Activated effector memory CD4-positive, alpha-beta T cell treated with anti-CD3 and anti-CD28 coated beads, Interleukin-2, amount 50 U/mL, for 16 hours (primary cell): ENCODE data around the gene CCDC93.

Experiments
- DNase-seq: peaks from one replicate; pipeline ENCODE4 v3.0.0-alpha.2; 2020

The CCDC93 gene, protein sequence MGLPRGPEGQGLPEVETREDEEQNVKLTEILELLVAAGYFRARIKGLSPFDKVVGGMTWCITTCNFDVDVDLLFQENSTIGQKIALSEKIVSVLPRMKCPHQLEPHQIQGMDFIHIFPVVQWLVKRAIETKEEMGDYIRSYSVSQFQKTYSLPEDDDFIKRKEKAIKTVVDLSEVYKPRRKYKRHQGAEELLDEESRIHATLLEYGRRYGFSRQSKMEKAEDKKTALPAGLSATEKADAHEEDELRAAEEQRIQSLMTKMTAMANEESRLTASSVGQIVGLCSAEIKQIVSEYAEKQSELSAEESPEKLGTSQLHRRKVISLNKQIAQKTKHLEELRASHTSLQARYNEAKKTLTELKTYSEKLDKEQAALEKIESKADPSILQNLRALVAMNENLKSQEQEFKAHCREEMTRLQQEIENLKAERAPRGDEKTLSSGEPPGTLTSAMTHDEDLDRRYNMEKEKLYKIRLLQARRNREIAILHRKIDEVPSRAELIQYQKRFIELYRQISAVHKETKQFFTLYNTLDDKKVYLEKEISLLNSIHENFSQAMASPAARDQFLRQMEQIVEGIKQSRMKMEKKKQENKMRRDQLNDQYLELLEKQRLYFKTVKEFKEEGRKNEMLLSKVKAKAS

DNA sequence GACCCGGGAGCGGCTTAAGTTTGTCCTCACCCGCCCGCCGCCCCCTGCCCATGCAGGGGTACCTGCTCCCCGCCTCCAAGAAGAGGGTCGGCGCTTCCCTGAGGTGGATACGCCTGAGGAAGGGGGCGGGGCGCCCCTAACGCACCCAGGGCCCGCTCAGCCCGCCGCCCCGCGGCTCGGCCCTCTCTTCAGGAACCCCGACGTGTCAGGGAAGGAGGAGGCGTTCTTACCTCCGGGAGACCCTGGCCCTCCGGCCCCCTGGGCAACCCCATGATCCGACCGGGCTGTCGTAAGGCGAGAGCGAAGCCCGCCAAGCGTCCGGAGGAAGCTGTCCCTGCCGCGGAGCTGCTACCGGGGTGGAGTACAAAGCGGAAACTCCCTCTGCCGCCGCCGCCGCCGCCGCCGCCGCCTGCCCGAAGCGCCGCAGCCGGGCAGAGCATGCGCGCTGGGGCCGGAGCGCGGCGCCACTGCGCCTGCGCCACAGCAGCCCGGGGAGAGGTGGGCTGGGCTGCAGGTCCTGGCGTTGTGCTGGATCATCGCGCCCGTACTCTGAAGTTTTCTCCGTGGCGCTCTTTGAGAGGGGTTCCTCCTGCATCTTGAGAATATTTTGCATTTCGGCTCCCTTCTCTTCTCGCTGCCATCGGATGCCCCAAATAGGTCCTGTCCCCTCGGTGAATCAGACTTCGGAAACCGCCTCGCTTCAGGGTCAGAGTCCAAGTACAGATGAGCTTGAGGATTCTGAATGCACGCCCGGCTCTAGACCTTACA, at the start of gene CCDC93:
Gene CCDC93, minus strand, starts transcription at position 347 of the 768 bp plus-strand sequence. Its CDS starts 75 bp downstream, at position 272.
- peak; percentile 95 for DNase-seq

DNA sequence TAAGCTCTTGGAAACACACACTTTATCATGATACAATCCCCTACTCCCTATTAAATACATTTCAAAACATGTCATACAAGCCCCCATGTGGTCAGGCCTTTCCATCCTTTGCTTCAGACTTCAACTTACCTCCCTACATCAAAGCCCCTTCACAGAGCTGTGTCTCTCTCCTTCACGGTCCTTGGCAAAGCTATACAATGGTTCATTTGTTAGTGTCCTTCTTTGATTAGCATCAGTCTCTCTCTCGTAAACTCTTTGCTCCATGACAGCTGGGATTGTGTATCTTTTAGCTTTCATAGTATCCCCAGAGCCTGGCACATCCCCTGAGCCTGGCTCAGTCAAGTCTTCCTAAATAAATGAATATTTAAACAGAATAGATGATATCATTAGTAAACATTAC, 48.8 kb upstream of the CCDC93 start:
- DNase-seq = no peak

- no peak for DNase-seq
These were observed 48.2 kb upstream of the CCDC93 start for GRCh38 chr2:118062048-118062447.

GRCh38 chr2:118061135-118061955, 47.5 kb upstream of the CCDC93 start:
- DNase-seq = no peak

DNA sequence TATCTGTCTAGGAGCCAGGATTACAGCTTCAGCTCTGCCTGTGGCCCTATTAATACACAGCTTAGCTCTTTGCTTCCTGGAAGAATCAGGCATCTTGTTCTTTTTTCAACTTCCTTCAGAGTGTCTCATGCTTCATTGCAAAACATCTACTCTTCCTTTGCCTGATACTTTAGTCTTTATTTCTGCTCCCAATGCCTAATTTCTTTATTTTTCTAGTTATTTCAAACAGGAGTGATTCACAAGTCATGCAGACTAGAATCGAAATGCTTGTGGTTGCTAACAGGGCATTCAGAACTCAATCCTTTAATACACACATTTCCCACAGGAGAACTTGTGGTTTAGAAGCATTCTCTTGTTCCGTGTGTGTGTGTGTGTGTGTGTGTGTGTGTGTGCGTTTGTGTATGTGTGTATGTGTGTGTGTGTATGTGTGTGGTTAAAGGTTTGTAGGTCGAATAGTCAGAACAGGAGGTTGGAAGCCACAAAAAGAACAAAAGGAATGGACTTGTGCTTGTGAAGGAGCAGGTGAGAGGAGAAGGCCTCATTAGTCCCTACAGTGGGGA, 46.1 kb upstream of the CCDC93 start:
- no peak for DNase-seq

DNA sequence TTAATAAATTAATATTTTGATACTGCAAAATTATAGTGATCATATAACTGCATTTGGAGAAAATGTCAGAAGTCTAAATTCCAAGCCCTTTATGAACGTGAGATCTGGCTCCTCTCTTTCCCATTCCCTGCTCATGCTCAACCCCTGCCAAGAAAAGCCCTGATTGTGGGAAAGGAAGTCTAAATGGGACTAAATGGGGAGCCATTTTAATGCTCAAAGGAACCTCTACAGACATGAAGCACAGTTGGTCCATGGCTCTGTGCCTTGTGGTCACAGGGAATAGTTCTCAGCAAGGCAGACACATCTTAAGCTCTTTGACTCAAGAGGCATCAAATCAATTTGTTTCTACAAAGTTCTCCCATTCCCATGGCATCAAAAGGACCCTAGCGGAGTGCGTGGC, 45.1 kb upstream of the CCDC93 start:
- no peak for DNase-seq

- no peak for DNase-seq
These were observed 42.9 kb upstream of the CCDC93 start for GRCh38 chr2:118056801-118057200.

- DNase-seq = no peak
These were observed 42.3 kb upstream of the CCDC93 start for GRCh38 chr2:118056165-118056534.

GRCh38 chr2:118055512-118056164, 41.8 kb upstream of the CCDC93 start:
- no peak for DNase-seq

DNA sequence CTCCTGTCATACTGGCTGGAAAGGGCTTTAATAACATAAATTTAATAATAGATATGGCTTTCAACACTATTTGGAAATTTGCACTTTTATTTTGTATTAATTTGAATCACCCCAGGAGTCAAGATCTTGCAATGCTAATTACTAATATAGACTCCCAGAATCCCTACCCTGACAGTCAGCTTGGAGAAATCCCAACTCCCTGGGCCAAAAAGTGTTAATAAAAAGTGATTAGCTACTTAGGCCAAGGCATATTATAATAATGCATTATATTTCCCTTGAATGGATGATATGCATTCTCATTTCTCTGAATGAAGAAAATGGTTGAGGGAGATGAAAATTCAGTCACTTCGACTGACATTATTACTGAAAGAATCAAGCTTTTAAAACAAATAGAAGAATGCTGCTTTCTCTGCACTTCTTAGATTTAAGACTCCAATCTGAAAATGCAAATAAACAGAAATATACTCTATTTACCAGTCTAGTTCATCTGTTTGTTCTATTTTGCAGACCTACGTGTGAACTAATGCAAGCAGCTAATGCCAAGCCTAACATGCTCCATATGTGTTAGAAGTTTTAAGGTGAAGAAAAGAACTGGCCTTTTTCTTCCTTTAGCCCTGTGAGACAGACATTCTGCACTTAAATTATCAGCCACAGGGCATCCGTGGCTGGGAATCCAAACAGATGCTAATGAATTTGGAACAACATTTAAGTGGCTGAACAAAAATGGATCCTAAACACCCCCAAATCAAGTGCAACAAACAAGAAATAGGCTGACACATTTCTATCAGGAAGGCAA, 40.5 kb upstream of the CCDC93 start:
- no peak for DNase-seq

GRCh38 chr2:118053681-118054080, 39.8 kb upstream of the CCDC93 start:
- no peak for DNase-seq

GRCh38 chr2:118052474-118052873, 38.6 kb upstream of the CCDC93 start:
- DNase-seq = no peak

- no peak for DNase-seq
These were observed 38.0 kb upstream of the CCDC93 start for GRCh38 chr2:118051826-118052358.

GRCh38 chr2:118050974-118051373, 37.1 kb upstream of the CCDC93 start:
- DNase-seq = no peak

GRCh38 chr2:118050386-118050785, 36.5 kb upstream of the CCDC93 start:
- no peak for DNase-seq

- DNase-seq = no peak
These were observed 35.9 kb upstream of the CCDC93 start for GRCh38 chr2:118049816-118050140.

DNA sequence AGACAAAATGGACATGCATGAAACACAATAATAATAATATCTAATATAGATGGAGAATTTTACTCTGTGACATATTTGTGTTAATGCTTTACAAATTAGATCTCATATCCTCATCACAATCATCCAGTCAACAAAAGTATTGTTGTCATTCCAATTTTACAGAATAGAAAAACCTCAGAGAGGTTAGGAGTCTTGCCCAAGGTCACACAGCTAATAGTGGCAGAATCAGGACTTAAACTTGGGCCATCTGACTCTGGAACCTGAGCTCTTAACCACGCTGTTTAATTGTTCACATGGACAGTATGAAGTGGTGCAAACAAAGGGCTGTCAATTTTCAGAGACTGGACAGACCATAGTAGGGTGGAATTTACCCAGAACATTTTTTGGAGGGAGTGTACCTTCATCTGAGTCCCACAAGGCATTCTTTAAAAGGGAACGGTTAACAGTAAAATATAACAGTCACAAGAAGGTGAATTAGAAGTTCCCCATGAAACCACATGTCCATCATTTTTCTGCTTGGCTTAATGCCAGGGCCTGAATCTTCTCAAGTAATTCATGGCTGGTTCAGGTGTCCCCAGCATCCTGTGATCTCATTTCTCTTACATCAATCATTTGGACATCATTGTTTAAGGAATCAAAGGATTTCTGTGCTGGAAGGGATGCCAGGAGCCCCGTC, 35.4 kb upstream of the CCDC93 start:
- no peak for DNase-seq

- DNase-seq = no peak
These were observed 34.5 kb upstream of the CCDC93 start for GRCh38 chr2:118048401-118048800.

GRCh38 chr2:118047380-118047826, 33.5 kb upstream of the CCDC93 start:
- no peak for DNase-seq

DNA sequence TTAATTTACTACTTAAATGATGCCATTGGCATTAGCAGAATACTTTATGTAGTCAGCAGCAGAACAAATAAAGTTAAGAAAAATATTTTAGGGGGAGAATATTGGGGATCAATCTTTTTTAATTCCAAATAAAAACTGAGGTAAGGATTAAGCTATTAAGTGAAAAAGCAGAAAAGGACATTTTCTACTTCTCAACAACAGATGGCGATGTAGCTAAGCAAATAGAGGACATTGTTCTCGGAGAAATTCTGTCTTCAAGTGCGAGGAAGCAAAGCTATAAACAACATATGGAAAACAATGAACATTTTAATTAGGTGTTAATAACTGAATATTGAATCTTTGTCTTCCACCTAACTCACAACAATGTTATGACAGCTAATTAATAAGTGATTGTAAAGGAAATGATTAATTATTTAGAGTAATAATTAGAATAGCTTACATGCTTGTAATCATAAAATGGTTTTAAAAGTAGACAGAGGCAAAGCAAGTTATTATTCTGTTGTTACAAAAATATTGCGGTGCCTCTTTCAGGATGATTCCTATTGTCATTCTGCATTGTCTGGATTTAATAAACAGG, 32.9 kb upstream of the CCDC93 start:
- no peak for DNase-seq
